Raji (cell line): Measurements from ENCODE around the gene CYBRD1.

ENCODE experiments used
- POLR2A ChIP-seq: IDR thresholded peaks from 2 replicates; pipeline ENCODE4 v1.6.1; 2011; ENCODE audit warnings: low read depth, low read length, control low read depth; ENCODE audit not compliant: insufficient read depth

Gene CYBRD1

DNA sequence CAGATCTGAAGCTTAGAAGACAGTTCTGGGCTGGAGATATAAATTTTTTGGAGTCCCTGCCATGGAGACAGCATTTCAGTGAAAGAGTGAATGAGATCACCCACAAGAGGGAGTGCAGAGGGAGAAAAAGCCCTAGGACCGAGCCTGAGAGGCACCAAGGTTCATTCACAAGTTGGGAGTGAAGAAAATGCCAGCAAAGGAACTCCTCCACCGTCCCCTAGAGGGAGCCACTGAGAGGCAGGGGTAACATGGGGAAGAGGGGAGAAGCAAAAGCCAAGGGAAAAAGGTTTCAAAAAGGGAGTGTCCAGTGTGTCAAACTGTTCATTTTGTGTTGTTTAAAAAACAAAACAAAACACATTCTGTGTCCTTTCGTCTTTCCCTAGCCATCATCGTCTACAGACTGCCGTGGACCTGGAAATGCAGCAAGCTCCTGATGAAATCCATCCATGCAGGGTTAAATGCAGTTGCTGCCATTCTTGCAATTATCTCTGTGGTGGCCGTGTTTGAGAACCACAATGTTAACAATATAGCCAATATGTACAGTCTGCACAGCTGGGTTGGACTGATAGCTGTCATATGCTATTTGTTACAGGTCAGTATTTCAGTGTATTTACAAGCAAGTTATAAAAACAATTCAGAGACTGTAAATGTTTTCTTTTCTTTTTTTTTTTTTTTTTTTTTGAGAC, 19.1 kb downstream of the CYBRD1 start:
- TF ChIP-seq POLR2A = no peak

DNA sequence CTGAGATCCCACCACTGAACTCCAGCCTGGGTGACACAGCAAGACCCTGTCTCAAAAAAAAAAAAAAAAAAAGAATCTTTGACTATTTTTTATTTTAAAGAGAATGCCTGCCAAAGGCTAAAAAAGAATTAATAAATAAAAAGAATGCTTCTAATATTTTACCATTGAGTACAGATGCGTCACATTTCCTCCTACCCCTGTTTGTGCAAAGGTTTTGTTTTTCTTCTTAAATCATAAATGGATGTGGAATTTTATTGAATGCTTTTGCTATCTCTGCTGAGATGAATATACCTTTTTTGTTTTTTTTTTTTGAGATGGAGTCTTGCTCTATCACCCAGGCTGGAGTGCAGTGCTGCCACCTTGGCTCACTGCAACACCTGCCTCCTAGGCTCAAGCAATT, 22.8 kb downstream of the CYBRD1 start:
- TF ChIP-seq POLR2A = no peak

DNA sequence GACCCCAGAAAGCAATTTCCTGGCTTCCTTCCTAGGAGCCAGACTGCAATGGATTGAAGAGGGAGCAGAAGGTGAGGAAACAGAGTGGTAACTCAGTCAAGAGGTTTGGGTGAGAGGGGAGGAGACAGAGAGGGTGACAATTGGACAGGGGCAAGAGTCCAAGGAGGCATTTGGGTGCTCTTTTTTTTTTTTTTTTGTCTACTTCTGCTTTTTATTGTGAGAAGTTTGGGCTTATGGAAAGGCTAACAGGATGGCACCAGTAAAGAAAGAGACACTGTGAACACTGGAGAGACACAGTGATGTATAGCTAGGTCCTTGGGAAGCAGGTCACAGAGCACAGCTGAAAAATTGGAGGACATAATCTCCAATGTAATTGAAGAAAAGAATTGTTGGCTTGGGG, 25.0 kb downstream of the CYBRD1 start:
- no peak for TF ChIP-seq POLR2A

DNA sequence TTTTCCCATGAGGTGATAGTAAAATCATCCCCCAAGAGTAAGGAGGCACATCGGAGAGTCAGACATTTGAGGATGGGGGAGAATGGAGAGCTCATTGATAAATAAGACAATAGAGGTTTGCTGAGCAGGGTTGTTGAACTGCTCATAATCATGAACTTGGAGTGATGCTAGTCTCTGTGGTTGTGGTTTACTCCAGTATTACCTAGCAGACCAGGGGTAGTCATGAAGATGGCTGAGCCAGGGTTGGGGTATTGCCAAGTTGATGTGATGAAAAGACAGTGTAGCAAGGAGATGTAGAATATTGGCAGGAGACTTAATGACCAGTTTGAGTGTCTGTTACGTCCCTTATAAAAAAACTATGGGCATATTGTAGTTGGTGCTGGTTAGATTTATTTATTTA, 25.4 kb downstream of the CYBRD1 start:
- no peak for TF ChIP-seq POLR2A

DNA sequence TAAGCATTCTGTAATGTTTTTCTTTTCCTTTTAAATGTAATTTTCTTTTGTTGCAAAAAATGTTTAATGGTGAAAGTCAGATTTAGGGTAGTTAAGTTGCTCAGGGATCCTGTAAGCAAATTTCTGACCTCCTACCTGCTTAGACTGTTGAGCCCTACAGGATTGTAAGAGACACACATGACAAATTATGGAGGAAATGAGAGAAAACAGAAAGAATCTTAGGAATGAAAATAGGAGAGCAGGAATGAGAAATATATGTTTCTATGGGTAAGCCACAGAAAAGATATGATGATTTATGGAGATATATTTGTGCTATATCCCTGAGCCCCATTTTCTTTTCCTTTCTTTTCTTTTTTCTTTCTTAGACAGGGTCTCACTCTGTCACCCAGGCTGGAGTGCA, 28.3 kb downstream of the CYBRD1 start:
- no peak for TF ChIP-seq POLR2A

DNA sequence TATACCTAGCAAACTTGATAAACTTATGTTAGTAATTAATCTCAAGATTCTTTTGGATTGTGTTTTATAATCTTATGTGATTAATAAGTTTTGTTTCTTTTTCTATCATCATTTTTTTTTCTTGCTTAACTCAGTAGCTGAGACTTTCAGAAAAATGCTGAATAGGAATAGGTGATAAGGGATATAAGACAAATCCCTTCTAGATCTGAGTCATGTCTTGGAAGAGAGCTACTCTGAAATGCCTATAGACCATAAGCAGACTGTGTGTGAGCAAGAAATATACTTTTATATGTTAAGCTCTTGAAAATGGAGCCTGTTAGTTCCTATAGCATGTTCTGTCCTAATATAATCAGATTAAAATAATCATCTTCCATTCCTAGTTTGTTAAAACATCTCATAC, 29.6 kb downstream of the CYBRD1 start:
- no peak for TF ChIP-seq POLR2A

DNA sequence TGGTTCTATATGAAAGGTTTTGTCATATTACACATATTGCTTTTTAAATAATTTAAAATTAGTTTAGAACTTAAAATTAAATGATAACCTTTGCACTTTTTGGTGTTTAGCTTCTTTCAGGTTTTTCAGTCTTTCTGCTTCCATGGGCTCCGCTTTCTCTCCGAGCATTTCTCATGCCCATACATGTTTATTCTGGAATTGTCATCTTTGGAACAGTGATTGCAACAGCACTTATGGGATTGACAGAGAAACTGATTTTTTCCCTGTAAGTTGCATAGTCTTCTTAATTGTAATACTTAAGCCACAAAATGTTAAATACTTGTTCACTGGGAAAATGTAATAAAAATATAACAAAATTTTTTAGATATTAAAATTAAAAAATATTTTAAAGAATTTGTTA, 31.0 kb downstream of the CYBRD1 start:
- TF ChIP-seq POLR2A = no peak

DNA sequence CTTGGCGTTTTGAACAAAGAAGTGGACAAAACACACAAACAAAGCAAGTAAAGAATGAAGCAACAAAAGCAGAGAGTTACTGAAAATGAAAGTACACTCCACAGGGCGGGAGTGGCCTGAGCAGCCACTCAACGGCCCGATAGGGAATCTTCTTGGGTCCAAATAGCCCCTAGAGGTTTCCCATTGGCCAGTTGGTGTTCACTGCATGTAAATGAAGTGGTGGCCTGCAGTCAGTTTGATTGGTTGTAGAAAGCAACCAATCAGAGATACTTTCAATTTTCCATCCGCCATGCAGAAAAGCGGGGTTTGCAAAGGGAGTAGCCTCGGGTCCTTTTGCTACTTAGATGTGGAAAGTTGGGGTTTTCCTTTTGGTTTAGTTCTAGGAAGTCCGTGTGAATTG, 31.6 kb downstream of the CYBRD1 start:
- TF ChIP-seq POLR2A = no peak

DNA sequence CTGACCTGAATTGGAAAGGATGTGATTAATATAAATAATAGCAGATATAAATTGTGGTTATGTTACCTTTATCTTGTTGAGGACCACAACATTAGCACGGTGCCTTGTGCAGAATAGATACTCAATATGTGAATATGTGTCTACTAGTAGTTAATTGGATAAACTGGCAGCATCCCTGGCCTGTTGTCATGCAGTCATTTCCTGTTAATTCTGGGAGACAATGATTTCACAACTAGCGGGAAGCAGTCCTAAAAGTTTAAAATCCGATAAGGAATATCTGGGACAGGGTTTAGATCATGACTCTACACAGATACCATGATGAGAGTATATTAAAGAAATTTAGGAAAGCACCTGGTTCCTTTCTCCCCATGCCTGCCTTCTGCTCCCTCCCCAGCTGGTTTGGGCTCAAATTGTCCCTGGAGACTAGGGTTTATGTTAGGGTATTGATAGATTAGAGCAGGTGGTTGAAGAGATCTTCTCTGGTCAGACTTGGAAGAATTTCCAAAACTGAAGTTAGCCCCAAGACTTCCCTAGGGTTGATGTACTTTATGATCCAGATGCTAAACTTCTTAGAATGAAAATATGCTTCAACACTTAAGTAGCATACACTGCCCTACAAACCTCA, 32.8 kb downstream of the CYBRD1 start:
- no peak for TF ChIP-seq POLR2A

DNA sequence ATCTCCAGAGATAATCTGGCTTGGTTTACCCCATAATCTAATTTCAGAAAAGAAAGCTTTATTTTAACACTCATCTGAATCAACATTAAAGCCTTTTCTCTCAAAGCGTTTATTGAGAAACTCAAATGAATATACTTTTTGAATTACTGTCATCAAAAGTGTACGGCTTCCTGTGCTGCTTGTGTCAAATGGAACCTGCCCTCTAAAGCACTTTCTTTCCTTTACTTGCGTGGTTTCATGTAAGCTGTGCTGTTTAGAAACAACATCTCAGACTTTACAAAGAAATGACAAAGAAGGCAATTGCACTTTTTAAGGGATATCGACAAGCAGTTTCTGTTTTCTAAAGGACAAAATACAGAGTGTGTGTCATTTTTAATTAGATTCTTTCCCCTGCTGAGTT, 35.1 kb downstream of the CYBRD1 start:
- TF ChIP-seq POLR2A = no peak

DNA sequence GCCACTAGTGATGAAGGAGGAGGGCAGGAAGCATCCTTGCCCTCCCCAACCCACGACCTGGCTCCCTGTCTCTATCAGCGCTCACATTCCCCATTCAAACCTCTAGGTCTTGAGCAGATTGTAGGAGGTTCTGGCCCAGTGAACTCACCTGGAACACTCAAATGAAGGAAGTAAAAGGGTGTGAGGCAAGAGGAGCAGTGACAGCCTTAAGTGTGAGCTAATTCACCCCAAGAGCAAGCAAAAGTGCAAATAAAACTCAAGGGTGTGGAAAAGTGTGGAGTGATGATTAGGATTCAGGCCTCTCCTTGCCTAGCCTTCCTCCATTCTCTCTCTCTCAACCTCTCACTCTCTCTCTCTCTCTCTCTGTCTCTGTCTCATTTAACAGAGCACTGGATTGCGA, 41.0 kb downstream of the CYBRD1 start:
- no peak for TF ChIP-seq POLR2A

DNA sequence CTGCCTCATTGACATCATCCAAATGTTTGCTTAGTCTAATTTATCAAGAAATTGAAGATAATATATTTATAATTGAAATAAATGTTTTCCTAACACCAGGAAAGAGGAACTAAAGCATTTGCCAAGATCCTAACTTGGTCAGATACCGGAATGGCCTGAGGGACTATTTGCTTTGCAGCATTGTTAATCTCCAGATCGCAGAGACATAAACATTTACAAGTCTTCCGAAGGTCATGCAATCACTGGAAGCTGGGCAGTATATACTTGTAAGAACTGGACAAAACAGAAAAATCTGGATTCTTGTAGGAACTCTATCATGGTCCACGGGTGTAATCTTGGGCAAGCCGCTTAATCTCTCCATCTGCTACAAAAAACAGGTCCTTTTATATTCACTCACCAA, 42.2 kb downstream of the CYBRD1 start:
- no peak for TF ChIP-seq POLR2A

DNA sequence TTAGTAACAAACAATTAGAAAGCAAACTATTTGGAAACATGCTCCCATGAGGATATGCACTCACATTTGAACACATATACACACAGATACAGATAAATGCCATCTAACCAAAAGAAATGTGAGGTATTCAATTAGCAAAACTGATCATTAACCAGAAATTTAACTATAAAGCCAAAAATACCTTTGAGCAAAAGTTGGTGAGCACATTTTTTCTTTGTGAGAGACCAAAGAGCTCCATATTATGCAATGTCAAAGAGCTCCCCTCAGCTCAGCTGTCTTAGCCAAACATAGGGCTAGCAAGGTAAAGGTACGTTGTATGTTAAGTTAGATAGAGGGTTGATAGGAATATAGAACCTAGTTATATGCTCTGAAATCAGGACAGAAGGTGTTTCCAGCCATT, 43.8 kb downstream of the CYBRD1 start:
- no peak for TF ChIP-seq POLR2A

DNA sequence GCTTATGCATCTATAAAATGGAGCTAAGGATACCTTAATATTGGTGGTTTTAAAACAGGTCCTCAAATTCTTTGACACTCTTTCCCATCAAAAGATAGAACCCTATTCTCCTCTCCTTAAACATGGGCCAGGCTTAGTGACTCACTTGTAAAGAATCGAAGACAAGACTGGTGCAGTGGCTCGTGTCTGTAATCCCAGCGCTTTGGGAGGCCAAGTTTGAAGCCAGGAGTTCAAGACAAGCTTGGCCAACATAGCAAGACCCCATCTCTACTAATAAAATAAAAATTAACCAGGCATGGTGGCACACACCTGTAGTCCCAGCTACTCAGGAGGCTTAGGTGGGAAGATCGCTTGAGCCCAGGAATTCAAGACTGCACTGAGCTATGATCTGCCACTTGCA, 44.5 kb downstream of the CYBRD1 start:
- TF ChIP-seq POLR2A = no peak

DNA sequence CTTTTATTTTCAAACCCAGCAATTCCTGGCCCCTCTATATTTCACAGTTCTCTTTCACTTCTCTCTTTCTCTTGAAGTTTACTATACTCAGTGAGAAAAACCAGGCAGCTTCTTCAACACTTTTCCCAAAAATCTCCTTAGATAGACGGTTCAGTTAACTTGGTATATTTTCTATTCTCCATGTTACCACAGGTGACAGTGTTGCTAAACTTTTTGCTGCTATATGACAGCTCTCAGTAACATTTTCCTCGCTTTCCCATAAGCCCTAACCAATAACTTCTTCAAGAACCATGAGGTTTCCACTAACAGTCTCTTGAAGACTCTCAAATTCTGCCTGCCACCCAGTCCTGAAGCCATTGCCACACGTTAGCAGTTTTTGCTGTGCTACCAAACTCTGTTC, 45.8 kb downstream of the CYBRD1 start:
- no peak for TF ChIP-seq POLR2A

DNA sequence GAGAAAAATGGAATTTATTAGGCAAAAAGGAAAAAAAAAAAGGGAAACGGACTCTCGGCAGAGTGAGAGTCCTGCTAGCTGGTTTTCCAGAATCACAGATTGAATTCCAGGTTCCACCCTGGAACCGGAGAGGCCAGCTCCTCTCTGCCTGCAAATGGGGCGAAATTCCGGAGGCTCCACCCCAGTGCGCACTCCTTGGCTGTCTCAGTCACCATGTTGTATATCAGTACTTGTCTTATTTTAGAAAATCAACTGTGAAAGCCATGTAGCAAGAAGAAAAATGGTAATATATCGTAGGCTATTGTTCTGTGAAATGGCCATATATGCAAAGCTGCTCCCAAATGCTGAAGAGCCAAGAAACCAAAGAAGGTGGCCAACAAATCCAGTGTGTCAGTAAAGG, 49.4 kb downstream of the CYBRD1 start:
- TF ChIP-seq POLR2A = no peak
